Measurements from ENCODE around the gene TBC1D14.

The TBC1D14 gene

DNA sequence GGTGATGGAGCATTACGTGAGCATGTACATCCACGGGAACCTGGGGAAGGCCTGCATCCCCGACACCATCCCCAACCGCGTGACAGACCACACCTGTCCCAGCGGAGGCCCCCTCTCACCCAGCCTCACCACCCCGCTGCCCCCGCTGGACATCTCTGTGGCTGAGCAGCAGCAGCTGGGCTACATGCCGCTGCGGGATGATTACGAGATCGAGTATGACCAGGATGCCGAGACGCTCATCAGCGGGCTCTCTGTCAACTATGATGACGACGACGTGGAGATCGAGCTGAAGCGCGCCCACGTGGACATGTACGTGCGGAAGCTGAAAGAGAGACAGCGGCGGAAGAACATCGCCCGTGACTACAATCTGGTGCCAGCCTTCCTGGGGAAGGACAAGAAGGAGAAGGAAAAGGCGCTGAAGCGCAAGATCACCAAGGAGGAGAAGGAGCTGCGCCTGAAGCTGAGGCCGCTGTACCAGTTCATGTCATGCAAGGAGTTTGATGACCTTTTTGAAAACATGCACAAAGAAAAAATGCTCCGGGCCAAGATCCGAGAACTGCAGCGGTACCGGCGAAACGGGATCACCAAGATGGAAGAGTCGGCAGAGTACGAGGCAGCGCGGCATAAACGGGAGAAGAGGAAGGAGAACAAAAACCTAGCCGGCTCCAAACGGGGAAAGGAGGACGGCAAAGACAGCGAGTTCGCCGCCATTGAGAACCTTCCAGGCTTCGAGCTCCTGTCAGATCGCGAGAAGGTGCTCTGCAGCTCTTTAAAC, 144.7 kb downstream of the TBC1D14 start:
- no peak overlapping the region for H3K9ac ChIP-seq (ENCODE audit: low read length)
- H2AFZ ChIP-seq (ENCODE audit: low read depth, low read length): no peak overlapping the region
- H3K27ac ChIP-seq (ENCODE audit: low read length): no peak overlapping the region
- TF ChIP-seq, protein P1, sequence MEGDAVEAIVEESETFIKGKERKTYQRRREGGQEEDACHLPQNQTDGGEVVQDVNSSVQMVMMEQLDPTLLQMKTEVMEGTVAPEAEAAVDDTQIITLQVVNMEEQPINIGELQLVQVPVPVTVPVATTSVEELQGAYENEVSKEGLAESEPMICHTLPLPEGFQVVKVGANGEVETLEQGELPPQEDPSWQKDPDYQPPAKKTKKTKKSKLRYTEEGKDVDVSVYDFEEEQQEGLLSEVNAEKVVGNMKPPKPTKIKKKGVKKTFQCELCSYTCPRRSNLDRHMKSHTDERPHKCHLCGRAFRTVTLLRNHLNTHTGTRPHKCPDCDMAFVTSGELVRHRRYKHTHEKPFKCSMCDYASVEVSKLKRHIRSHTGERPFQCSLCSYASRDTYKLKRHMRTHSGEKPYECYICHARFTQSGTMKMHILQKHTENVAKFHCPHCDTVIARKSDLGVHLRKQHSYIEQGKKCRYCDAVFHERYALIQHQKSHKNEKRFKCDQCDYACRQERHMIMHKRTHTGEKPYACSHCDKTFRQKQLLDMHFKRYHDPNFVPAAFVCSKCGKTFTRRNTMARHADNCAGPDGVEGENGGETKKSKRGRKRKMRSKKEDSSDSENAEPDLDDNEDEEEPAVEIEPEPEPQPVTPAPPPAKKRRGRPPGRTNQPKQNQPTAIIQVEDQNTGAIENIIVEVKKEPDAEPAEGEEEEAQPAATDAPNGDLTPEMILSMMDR (IDR thresholded peaks at IDR 0.05; ENCODE audit: low read depth, low read length): no peak
- no peak for TF ChIP-seq EZH2phosphoT487 (IDR thresholded peaks at IDR 0.05; ENCODE audit: low read depth)
- peaks cover 18% of the 10 kb centered on the region for H4K20me1 ChIP-seq (ENCODE audit: insufficient read depth, low read length)
- H3K4me2 ChIP-seq (ENCODE audit: low read length): no peak overlapping the region
- no peak overlapping the region for H3K4me3 ChIP-seq (ENCODE audit: low read length)
- H3K27me3 ChIP-seq (ENCODE audit: low read depth, low read length): no peaks in the 10 kb centered on the region
- H3K79me2 ChIP-seq (ENCODE audit: low read length): peaks cover 55% of the 10 kb centered on the region
- H3K9me3 ChIP-seq (ENCODE audit: insufficient read depth, low read length): no peaks in the 10 kb centered on the region
- peaks cover 39% of the 10 kb centered on the region for H3K36me3 ChIP-seq (replicated peaks; ENCODE audit: low read depth, low read length)
- H3K4me1 ChIP-seq (ENCODE audit: low read length): peaks cover 17% of the 10 kb centered on the region

DNA sequence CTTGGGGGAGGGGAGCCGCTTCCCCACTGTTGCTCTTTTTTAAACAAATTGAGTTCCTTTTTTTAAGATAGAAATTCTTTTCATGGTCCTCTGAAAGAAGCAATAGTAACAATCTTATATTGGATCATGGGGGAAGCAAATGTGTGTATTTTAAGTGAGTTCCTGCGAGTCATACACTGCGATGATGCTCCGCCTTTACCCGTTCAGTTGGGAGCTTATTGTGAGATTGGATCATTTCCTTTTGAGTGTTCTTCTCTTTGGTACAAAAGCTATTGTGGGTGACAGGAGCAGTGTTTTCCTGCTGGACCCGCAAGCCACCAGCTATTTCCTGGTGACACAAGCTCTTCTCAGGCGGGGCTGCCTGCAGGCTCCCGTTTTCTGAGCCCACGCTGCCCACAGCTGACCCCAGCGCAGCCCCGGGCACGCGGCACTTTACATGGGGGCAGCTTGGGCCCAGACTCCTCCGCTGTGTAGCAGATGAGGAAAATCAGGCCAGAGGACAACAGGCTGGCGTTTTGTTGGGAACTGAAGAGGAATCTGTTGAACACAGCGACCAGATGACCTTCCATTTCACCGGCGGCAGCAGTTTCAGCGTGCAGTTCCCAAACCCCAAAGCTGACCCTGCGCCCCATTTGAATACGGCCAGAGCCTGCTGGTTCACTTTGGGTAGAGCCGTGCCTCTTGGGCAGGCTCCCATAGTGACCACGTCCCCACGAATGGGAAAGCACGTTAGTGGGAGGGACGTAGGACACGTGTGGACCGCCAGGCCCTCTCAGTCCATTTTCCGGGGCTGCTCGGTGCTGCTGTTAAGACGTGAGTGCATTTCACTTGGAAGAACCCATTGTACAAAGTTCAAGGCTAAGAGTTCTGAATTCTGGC, 145.7 kb downstream of the TBC1D14 start:
- H3K27ac ChIP-seq (ENCODE audit: low read length): no peak overlapping the region
- H3K27me3 ChIP-seq (ENCODE audit: low read depth, low read length): no peaks in the 10 kb centered on the region
- H3K4me2 ChIP-seq (ENCODE audit: low read length): no peak overlapping the region
- H3K9ac ChIP-seq (ENCODE audit: low read length): no peak overlapping the region
- peaks cover 49% of the 10 kb centered on the region for H3K79me2 ChIP-seq (ENCODE audit: low read length)
- H2AFZ ChIP-seq (ENCODE audit: low read depth, low read length): no peak overlapping the region
- H3K36me3 ChIP-seq (replicated peaks; ENCODE audit: low read depth, low read length): peaks cover 49% of the 10 kb centered on the region
- peaks cover 22% of the 10 kb centered on the region for H3K4me1 ChIP-seq (ENCODE audit: low read length)
- no peaks in the 10 kb centered on the region for H3K9me3 ChIP-seq (ENCODE audit: insufficient read depth, low read length)
- TF ChIP-seq, protein P1 (IDR thresholded peaks at IDR 0.05; ENCODE audit: low read depth, low read length): no peak
- TF ChIP-seq EZH2phosphoT487 (IDR thresholded peaks at IDR 0.05; ENCODE audit: low read depth): no peak
- H4K20me1 ChIP-seq (ENCODE audit: insufficient read depth, low read length): peaks cover 13% of the 10 kb centered on the region
- H3K4me3 ChIP-seq (ENCODE audit: low read length): no peak overlapping the region

DNA sequence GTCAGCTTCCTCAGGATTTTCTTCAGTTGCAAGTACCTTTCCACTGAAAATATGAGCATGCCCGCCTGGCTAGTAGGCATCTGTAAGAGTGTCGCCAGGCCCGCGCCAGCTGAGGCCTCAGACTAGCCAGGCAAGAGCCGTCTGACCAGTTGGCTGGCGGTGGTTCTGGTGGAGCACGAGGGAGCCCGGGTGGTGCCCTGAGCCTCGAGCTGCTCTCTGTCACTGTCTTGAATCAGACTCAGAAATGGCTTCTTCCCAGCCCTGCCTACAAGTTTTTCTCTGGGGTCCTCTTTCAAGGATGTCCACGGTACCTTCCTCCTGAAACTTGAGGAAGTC, 146.3 kb downstream of the TBC1D14 start:
- Histone ChIP-seq H3K4me2 (ENCODE audit: low read length) (no peak overlapping the region), H4K20me1 (ENCODE audit: insufficient read depth, low read length) (peaks cover 13% of the 10 kb centered on the region), H3K9me3 (ENCODE audit: insufficient read depth, low read length) (no peaks in the 10 kb centered on the region), H3K27me3 (ENCODE audit: low read depth, low read length) (no peaks in the 10 kb centered on the region), H3K27ac (ENCODE audit: low read length) (no peak overlapping the region), H3K36me3 (replicated peaks; ENCODE audit: low read depth, low read length) (peaks cover 55% of the 10 kb centered on the region), H3K79me2 (ENCODE audit: low read length) (peaks cover 43% of the 10 kb centered on the region), H2AFZ (ENCODE audit: low read depth, low read length) (no peak overlapping the region), H3K9ac (ENCODE audit: low read length) (no peak overlapping the region), H3K4me3 (ENCODE audit: low read length) (no peak overlapping the region), H3K4me1 (ENCODE audit: low read length) (peaks cover 22% of the 10 kb centered on the region)
- TF ChIP-seq, protein P1 (IDR thresholded peaks at IDR 0.05; ENCODE audit: low read depth, low read length): no peak
- no peak for TF ChIP-seq EZH2phosphoT487 (IDR thresholded peaks at IDR 0.05; ENCODE audit: low read depth)

DNA sequence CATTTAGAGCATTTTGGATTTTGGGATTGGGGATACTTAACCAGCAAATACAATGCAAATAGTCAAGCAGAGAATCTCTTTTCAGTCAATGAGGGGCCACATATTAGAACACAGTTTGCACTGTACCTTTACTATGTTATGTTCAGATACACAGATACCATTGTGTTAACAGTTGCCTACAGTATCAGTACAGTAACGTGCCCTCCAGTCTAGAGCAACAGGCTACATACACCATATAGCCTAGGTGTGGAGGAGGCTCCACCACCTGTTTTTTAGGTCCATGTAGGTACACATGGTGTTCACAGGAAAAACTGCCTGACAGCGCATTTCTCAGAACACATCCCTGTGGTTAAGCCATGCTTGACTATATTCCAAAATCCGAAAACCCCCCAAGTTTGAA, 149.2 kb downstream of the TBC1D14 start:
- no peaks in the 10 kb centered on the region for H3K9me3 ChIP-seq (ENCODE audit: insufficient read depth, low read length)
- no peak overlapping the region for H3K4me3 ChIP-seq (ENCODE audit: low read length)
- no peaks in the 10 kb centered on the region for H3K27me3 ChIP-seq (ENCODE audit: low read depth, low read length)
- H3K79me2 ChIP-seq (ENCODE audit: low read length): peaks cover 29% of the 10 kb centered on the region
- H4K20me1 ChIP-seq (ENCODE audit: insufficient read depth, low read length): peaks cover 18% of the 10 kb centered on the region
- TF ChIP-seq, protein P1 (IDR thresholded peaks at IDR 0.05; ENCODE audit: low read depth, low read length): no peak
- TF ChIP-seq EZH2phosphoT487 (IDR thresholded peaks at IDR 0.05; ENCODE audit: low read depth): no peak
- no peak overlapping the region for H3K9ac ChIP-seq (ENCODE audit: low read length)
- H3K4me2 ChIP-seq (ENCODE audit: low read length): peak overlapping the region; percentile 31
- H3K27ac ChIP-seq (ENCODE audit: low read length): peak overlapping the region; percentile 71
- no peak overlapping the region for H2AFZ ChIP-seq (ENCODE audit: low read depth, low read length)
- H3K36me3 ChIP-seq (replicated peaks; ENCODE audit: low read depth, low read length): peaks cover 75% of the 10 kb centered on the region
- H3K4me1 ChIP-seq (ENCODE audit: low read length): peaks cover 22% of the 10 kb centered on the region
